Measurements from ENCODE around the gene PAGE4.

The PAGE4 gene

GRCh38 chrX:49868739-49869138 lies 39.6 kb downstream of the PAGE4 start:
- no peak for DNase-seq (ENCODE audit: low spot score)
- no peak for FAIRE-seq

GRCh38 chrX:49876750-49877149 lies 47.6 kb downstream of the PAGE4 start:
- FAIRE-seq (no peak), DNase-seq (ENCODE audit: low spot score) (peak; percentile 34)

- FAIRE-seq (no peak), DNase-seq (ENCODE audit: low spot score) (no peak)
These were observed 48.4 kb downstream of the PAGE4 start for GRCh38 chrX:49877397-49878101.

- no peak for FAIRE-seq
- DNase-seq (ENCODE audit: low spot score): no peak
These were observed 49.2 kb downstream of the PAGE4 start for GRCh38 chrX:49878128-49878833.

GRCh38 chrX:49878834-49879655 lies 49.9 kb downstream of the PAGE4 start, which contains the start of gene USP27X:
Gene USP27X, plus strand, starts transcription at chrX:49879484. Its CDS starts 824 bp downstream, at chrX:49880308.
- peak; percentile 80 for FAIRE-seq
- peak; percentile 84 for DNase-seq (ENCODE audit: low spot score)

GRCh38 chrX:49879656-49880277 lies 50.7 kb downstream of the PAGE4 start:
- FAIRE-seq (no peak), DNase-seq (ENCODE audit: low spot score) (peak; percentile 3)

GRCh38 chrX:49880668-49881067 lies 51.6 kb downstream of the PAGE4 start:
- FAIRE-seq: no peak

More at GRCh38 chrX:49880668-49881067, 51.6 kb downstream of the PAGE4 start:
- DNase-seq (ENCODE audit: low spot score): no peak

Measured in urothelium cell line (cell line).